HepG2 (cell line): ENCODE results near the gene OPRL1. TPM values are rescaled to one million over a fixed set of nuclear protein-coding genes. Genes with fewer than 3 reads are reported as not detected.

Source experiments
- BATF2 ChIP-seq: sonication (generic); formaldehyde crosslinking; IDR thresholded peaks from 2 replicates; pipeline ENCODE4 v1.8.0; 2022; ENCODE audit warnings: mild to moderate bottlenecking, missing genetic modification reagents, moderate library complexity
- CENPT ChIP-seq: sonication (generic); formaldehyde crosslinking; IDR thresholded peaks from 2 replicates; pipeline ENCODE4 v1.8.0; 2022; ENCODE audit warnings: low read depth, mild to moderate bottlenecking, moderate library complexity, missing genetic modification reagents
- DNMT3B ChIP-seq: conservative IDR thresholded peaks from 2 replicates; pipeline ENCODE4 v1.6.1; 2016; ENCODE audit warnings: missing biosample characterization, control low read depth
- HOXD1 ChIP-seq: sonication (generic); formaldehyde crosslinking; IDR thresholded peaks from 2 replicates; pipeline ENCODE4 v1.5.0; 2020; ENCODE audit warnings: missing genetic modification reagents
- MBNL3 ChIP-seq: fragments of 250-450 bp; sonication (Bioruptor Pico); conservative IDR thresholded peaks from 2 replicates; pipeline ENCODE4 v1.8.0; 2022; ENCODE audit warnings: mild to moderate bottlenecking, inconsistent platforms
- MTA1 ChIP-seq: sonication (generic); formaldehyde crosslinking; IDR thresholded peaks from 2 replicates; pipeline ENCODE4 v1.4.0; 2020; ENCODE audit warnings: missing genetic modification reagents, mild to moderate bottlenecking, borderline replicate concordance
- MTERF4 ChIP-seq: sonication (generic); formaldehyde crosslinking; IDR thresholded peaks from 2 replicates; pipeline ENCODE4 v1.8.0; 2023; ENCODE audit warnings: mild to moderate bottlenecking, missing genetic modification reagents
- MYNN ChIP-seq: sonication (generic); formaldehyde crosslinking; IDR thresholded peaks from 2 replicates; pipeline ENCODE4 v1.4.0; 2020; ENCODE audit warnings: mild to moderate bottlenecking, low read depth, missing genetic modification reagents
- NCOA5 ChIP-seq: sonication (generic); formaldehyde crosslinking; IDR thresholded peaks from 2 replicates; pipeline ENCODE4 v1.4.0; 2020; ENCODE audit warnings: missing genetic modification reagents
- POLR2AphosphoS5 ChIP-seq: IDR thresholded peaks from 2 replicates; pipeline ENCODE4 v1.6.1; 2012; ENCODE audit warnings: low read depth, low read length
- PRPF4 ChIP-seq: fragments of 200-400 bp; formaldehyde crosslinking; IDR thresholded peaks from 2 replicates; pipeline ENCODE4 v1.6.1; 2016; ENCODE audit warnings: low read length, low read depth; ENCODE audit not compliant: poor library complexity, severe bottlenecking
- SMYD3 ChIP-seq: sonication (generic); formaldehyde crosslinking; IDR thresholded peaks from 2 replicates; pipeline ENCODE4 v1.8.1; 2023; ENCODE audit warnings: mild to moderate bottlenecking, missing genetic modification reagents
- SP1 ChIP-seq, 2 experiments: fragments of 450-650 bp in 1 of 2; sonication (generic) in 1 of 2; formaldehyde crosslinking in 1 of 2; IDR thresholded peaks; 2 replicates each; pipeline versions ENCODE4 v1.4.0 to v1.6.1; 2016 to 2020; ENCODE audit warnings: missing genetic modification reagents in 1 of 2
- STAT5B ChIP-seq: sonication (generic); formaldehyde crosslinking; IDR thresholded peaks from 2 replicates; pipeline ENCODE4 v1.4.0; 2020; ENCODE audit warnings: missing genetic modification reagents
- TP53 ChIP-seq: sonication (generic); formaldehyde crosslinking; conservative IDR thresholded peaks from 2 replicates; pipeline ENCODE4 v1.4.0; 2020; ENCODE audit warnings: missing genetic modification reagents
- ZBTB2 ChIP-seq: sonication (generic); formaldehyde crosslinking; IDR thresholded peaks from 2 replicates; pipeline ENCODE4 v1.8.0; 2022; ENCODE audit warnings: low read depth, missing genetic modification reagents
- ZBTB33 ChIP-seq: sonication (generic); formaldehyde crosslinking; IDR thresholded peaks from 2 replicates; pipeline ENCODE4 v1.4.0; 2020; ENCODE audit warnings: missing genetic modification reagents
- ZBTB37 ChIP-seq: sonication (generic); formaldehyde crosslinking; IDR thresholded peaks from 2 replicates; pipeline ENCODE4 v1.4.0; 2020; ENCODE audit warnings: mild to moderate bottlenecking, missing genetic modification reagents
- ZNF30 ChIP-seq: sonication (generic); formaldehyde crosslinking; IDR thresholded peaks from 2 replicates; pipeline ENCODE4 v1.5.0; 2020; ENCODE audit warnings: mild to moderate bottlenecking, missing genetic modification reagents
- ZNF543 ChIP-seq: sonication (generic); formaldehyde crosslinking; IDR thresholded peaks from 2 replicates; pipeline ENCODE4 v1.4.0; 2020; ENCODE audit warnings: mild to moderate bottlenecking, missing genetic modification reagents
- ZNF615 ChIP-seq: sonication (generic); formaldehyde crosslinking; IDR thresholded peaks from 2 replicates; pipeline ENCODE4 v1.5.0; 2020; ENCODE audit warnings: mild to moderate bottlenecking, missing genetic modification reagents, borderline replicate concordance
- ZNF724P ChIP-seq: sonication (generic); formaldehyde crosslinking; IDR thresholded peaks from 2 replicates; pipeline ENCODE4 v1.8.0; 2022; ENCODE audit warnings: missing genetic modification reagents, borderline replicate concordance
- polyA plus RNA-seq, 8 experiments: library from polyadenylated mRNA; depleted of rRNA in 3 of 8; stranded (reverse) in 7 of 8; unstranded in 1 of 8; fragments of >200 nt; fragmentation: Illumina TruSeq in 4 of 8; extraction: Trizol in 4 of 8; gene quantifications; 2 replicates each; pipeline versions ENCODE4 v1.2.1 to v1.2.3, GENCODE V29; 2011 to 2016; ENCODE audit warnings: low read depth in 4 of 8, missing spikeins in 1 of 8, mixed read lengths in 1 of 8; ENCODE audit not compliant: insufficient read depth in 1 of 8
- total RNA-seq, 5 experiments: library from RNA; depleted of rRNA; stranded (reverse); fragments of >200 nt; fragmentation: Illumina TruSeq; extraction: Trizol; gene quantifications; 2 replicates each; pipeline ENCODE4 v1.2.3, GENCODE V29; 2016; ENCODE audit warnings: low read depth in 1 of 5

The OPRL1 gene
- total and polyA plus RNA-seq, 2 of the 13 experiments (the other 11 are each of a cell fraction or from before 2014, with no cell fraction given): 0.35 to 0.71 TPM

- TF ChIP-seq ZBTB37 (CRISPR knock-in tag): 0 out of 2 replicates have a peak, but pooled peaks have one; percentile 21
- TF ChIP-seq STAT5B (CRISPR knock-in tag): peak; percentile 12; the same call in 1 of the 2 replicates
- TF ChIP-seq PRPF4: no peak
- TF ChIP-seq ZNF724P (CRISPR knock-in tag): peak; percentile 34; the same call in 1 of the 2 replicates
- TF ChIP-seq SP1 (IDR thresholded peaks at IDR 0.05): no peak
- TF ChIP-seq SP1 (CRISPR knock-in tag; IDR thresholded peaks at IDR 0.05): peak; percentile 40; the same call in 1 of the 2 replicates
- TF ChIP-seq CENPT (CRISPR knock-in tag): peak; percentile 88; the same call in 1 of the 2 replicates
- TF ChIP-seq DNMT3B (CRISPR knock-in tag): peak; percentile 74; the same call in 1 of the 2 replicates
- peak; percentile 46; the same call in 1 of the 2 replicates for TF ChIP-seq ZBTB2 (CRISPR knock-in tag)
- TF ChIP-seq MBNL3 (CRISPR knock-in tag): no peak
- TF ChIP-seq ZNF615 (CRISPR knock-in tag): no peak
- peak; percentile 92 for TF ChIP-seq ZNF543 (CRISPR knock-in tag)
- TF ChIP-seq NCOA5 (CRISPR knock-in tag): no peak
- no peak for TF ChIP-seq BATF2 (CRISPR knock-in tag)
- TF ChIP-seq HOXD1 (CRISPR knock-in tag): peak; percentile 45
- TF ChIP-seq MYNN (CRISPR knock-in tag): 0 out of 2 replicates have a peak, but pooled peaks have one; percentile 91
- no peak for TF ChIP-seq MTERF4 (CRISPR knock-in tag)
- no peak for TF ChIP-seq ZNF30
- no peak for TF ChIP-seq ZBTB33
- TF ChIP-seq TP53 (CRISPR knock-in tag): no peak
- peak; percentile 54; the same call in 1 of the 2 replicates for TF ChIP-seq MTA1 (CRISPR knock-in tag)
- TF ChIP-seq SMYD3 (CRISPR knock-in tag): 0 out of 2 replicates have a peak, but pooled peaks have one; percentile 0
- TF ChIP-seq POLR2AphosphoS5: peak; percentile 73
Measured at GRCh38 chr20:64053841-64054661, 25.8 kb upstream of the OPRL1 start (continued).
